Measurements from ENCODE around the gene RRM1. TPM values are rescaled to one million over a fixed set of nuclear protein-coding genes. Genes with fewer than 3 reads are reported as not detected.
A peak's percentile ranks its signal among the peaks of the same experiment; 100 is the strongest.

Gene RRM1
- total and polyA plus RNA-seq, 2 of the 13 experiments (the other 11 are each of a cell fraction or from before 2014, with no cell fraction given), result 17.3 to 108 TPM

- TF ChIP-seq ATF4 (CRISPR knock-in tag; IDR thresholded peaks at IDR 0.05) (peak in 1 of 2 experiments; percentile 63; a peak in 1 of 4 replicates), ZNF33B (CRISPR knock-in tag; IDR thresholded peaks at IDR 0.05) (no peak), AGO2 (optimal IDR thresholded peaks at IDR 0.05; ENCODE audit: low read depth, low read length) (peak; percentile 73), CSRNP2 (CRISPR knock-in tag; conservative IDR thresholded peaks at IDR 0.05; ENCODE audit: low read depth) (no peak), MIXL1 (CRISPR knock-in tag; IDR thresholded peaks at IDR 0.05) (0 out of 2 replicates have a peak, but pooled peaks have one; percentile 58), ZNF136 (CRISPR knock-in tag; IDR thresholded peaks at IDR 0.05; ENCODE audit: low read depth) (no peak), THAP9 (CRISPR knock-in tag; IDR thresholded peaks at IDR 0.05; ENCODE audit: borderline replicate concordance) (peak; percentile 99), ZNF614 (CRISPR knock-in tag; IDR thresholded peaks at IDR 0.05; ENCODE audit: borderline replicate concordance) (no peak), MAFG (CRISPR knock-in tag; IDR thresholded peaks at IDR 0.05) (no peak), ZBTB25 (CRISPR knock-in tag; IDR thresholded peaks at IDR 0.05) (no peak; the same call in 1 of the 2 replicates), FOXA3 (CRISPR knock-in tag; IDR thresholded peaks at IDR 0.05) (peak; percentile 68), ZNF816 (CRISPR knock-in tag; IDR thresholded peaks at IDR 0.05; ENCODE audit: borderline replicate concordance) (no peak), KLF9 (CRISPR knock-in tag; IDR thresholded peaks at IDR 0.05; ENCODE audit: low read depth) (no peak), KAT8 (CRISPR knock-in tag; IDR thresholded peaks at IDR 0.05) (peak; percentile 97), ZFP82 (CRISPR knock-in tag; IDR thresholded peaks at IDR 0.05; ENCODE audit: borderline replicate concordance) (no peak), ZNF367 (CRISPR knock-in tag; IDR thresholded peaks at IDR 0.05; ENCODE audit: borderline replicate concordance) (no peak), ZNF556 (CRISPR knock-in tag; IDR thresholded peaks at IDR 0.05; ENCODE audit: borderline replicate concordance) (peak; percentile 90; the same call in 1 of the 2 replicates), RORA (CRISPR knock-in tag; IDR thresholded peaks at IDR 0.05) (no peak), HES4 (CRISPR knock-in tag; IDR thresholded peaks at IDR 0.05; ENCODE audit: borderline replicate concordance) (no peak), ISX (CRISPR knock-in tag; conservative IDR thresholded peaks at IDR 0.05) (0 out of 2 replicates have a peak, but pooled peaks have one; percentile 1), NFIB (CRISPR knock-in tag; IDR thresholded peaks at IDR 0.05; ENCODE audit: borderline replicate concordance) (no peak), STAG1 (CRISPR knock-in tag; IDR thresholded peaks at IDR 0.05) (no peak), ZNF777 (CRISPR knock-in tag; IDR thresholded peaks at IDR 0.05) (peak; percentile 49; the same call in 1 of the 2 replicates), FOXK2 (IDR thresholded peaks at IDR 0.05) (peak; percentile 23; the same call in 1 of the 2 replicates)
Measured at GRCh38 chr11:4094348-4095291, at the start of gene RRM1 (continued).

All from HepG2 (cell line).